ENCODE measurements around the gene SNRNP25.

GRCh38 chr16:60166-60565 lies 6.5 kb downstream of the SNRNP25 start:
- no peak for TF ChIP-seq CTCF (IDR thresholded peaks at IDR 0.05)
- TF ChIP-seq EZH2 (IDR thresholded peaks at IDR 0.05; ENCODE audit: borderline replicate concordance, insufficient read depth, low read depth, low read length, poor library complexity, severe bottlenecking): no peak

Data from B cell (primary cell).